Neural cell (in vitro differentiated cells): ENCODE results near the gene CEP70.

Experiments
- CTCF ChIP-seq: fragments of 450-650 bp; IDR thresholded peaks from 2 replicates; pipeline ENCODE4 v1.5.1; 2014; ENCODE audit warnings: antibody characterized with exemption, mild to moderate bottlenecking, moderate library complexity; ENCODE audit not compliant: poor library complexity, severe bottlenecking
- EP300 ChIP-seq: fragments of 450-650 bp; conservative IDR thresholded peaks from 2 replicates; pipeline ENCODE4 v1.6.1; 2014; ENCODE audit warnings: antibody characterized with exemption, mild to moderate bottlenecking, moderate library complexity; ENCODE audit not compliant: poor library complexity, severe bottlenecking
- EZH2 ChIP-seq: fragments of 200-600, 300-800 bp; shearing (Covaris generic), sonication (generic); IDR thresholded peaks from 2 replicates; pipeline ENCODE4 v1.6.1; 2014; ENCODE audit warnings: antibody characterized with exemption, low read length, borderline replicate concordance, mild to moderate bottlenecking; ENCODE audit not compliant: insufficient read depth, poor library complexity, severe bottlenecking
- TAF1 ChIP-seq: IDR thresholded peaks from 2 replicates; pipeline ENCODE4 v1.6.1; 2012; ENCODE audit warnings: low read depth

GRCh38 chr3:138598534-138598933 is 4.5 kb upstream of the CEP70 start:
- TF ChIP-seq CTCF: no peak
- no peak for TF ChIP-seq EP300
- TF ChIP-seq EZH2: no peak
- no peak for TF ChIP-seq TAF1
